Measurements from ENCODE around the gene GLDC.
"Not testable (repeated sequence)": the region's sequence is repeated elsewhere in the genome, so short reads cannot be mapped to it uniquely, and the experiment has no call there.

Gene GLDC

GRCh38 chr9:6562871-6563430 lies 82.6 kb downstream of the GLDC start:
- no peak for DNase-seq

- no peak for DNase-seq
These were observed 83.3 kb downstream of the GLDC start for GRCh38 chr9:6562201-6562600.

- no peak for DNase-seq
These were observed 87.5 kb downstream of the GLDC start for GRCh38 chr9:6557883-6558616.

- no peak for DNase-seq
These were observed 91.7 kb downstream of the GLDC start for GRCh38 chr9:6553866-6554265.

GRCh38 chr9:6552498-6553121 lies 92.9 kb downstream of the GLDC start:
- no peak for DNase-seq

- DNase-seq, result no peak
These were observed 93.5 kb downstream of the GLDC start for GRCh38 chr9:6552033-6552432.

- DNase-seq, result no peak
These were observed 94.4 kb downstream of the GLDC start for GRCh38 chr9:6551136-6551535.

GRCh38 chr9:6549106-6549800 lies 96.3 kb downstream of the GLDC start:
- no peak for DNase-seq

GRCh38 chr9:6545017-6545691 lies 100.4 kb downstream of the GLDC start:
- DNase-seq, result no peak

GRCh38 chr9:6543204-6543603 lies 102.3 kb downstream of the GLDC start:
- DNase-seq, result no peak

- not testable (repeated sequence) for DNase-seq
These were observed 102.9 kb downstream of the GLDC start for GRCh38 chr9:6542617-6543016.

- no peak for DNase-seq
These were observed 106.9 kb downstream of the GLDC start for GRCh38 chr9:6538666-6539071.

GRCh38 chr9:6535594-6535993 lies 109.9 kb downstream of the GLDC start:
- DNase-seq, result no peak

GRCh38 chr9:6525326-6526045 lies 120.0 kb downstream of the GLDC start:
- DNase-seq, result no peak

- no peak for DNase-seq
These were observed 123.3 kb downstream of the GLDC start for GRCh38 chr9:6522263-6522662.

GRCh38 chr9:6512085-6512657 lies 133.4 kb downstream of the GLDC start:
- DNase-seq, result no peak

GRCh38 chr9:6506571-6506970 lies 139.0 kb downstream of the GLDC start:
- DNase-seq, result no peak

- no peak for DNase-seq
These were observed 143.1 kb downstream of the GLDC start for GRCh38 chr9:6502399-6502798.

GRCh38 chr9:6501526-6502210 lies 143.9 kb downstream of the GLDC start:
- DNase-seq, result no peak

GRCh38 chr9:6498982-6499381 lies 146.5 kb downstream of the GLDC start:
- DNase-seq, result no peak

GRCh38 chr9:6495466-6495865 lies 150.1 kb downstream of the GLDC start:
- no peak for DNase-seq

GRCh38 chr9:6490863-6491262 lies 154.7 kb downstream of the GLDC start:
- DNase-seq, result no peak
